8988T (cell line): Measurements from ENCODE around the gene ANXA9.
A peak's percentile ranks its signal among the peaks of the same experiment; 100 is the strongest.

Experiments
- DNase-seq: peaks from one replicate; pipeline ENCODE4 v3.0.0; 2011

ANXA9 gene

GRCh38 chr1:151005729-151006319 is 23.7 kb downstream of the ANXA9 start:
- no peak for DNase-seq

- peak; percentile 77 for DNase-seq
Observed at GRCh38 chr1:151006327-151007052, 24.4 kb downstream of the ANXA9 start, which contains the start of gene MINDY1. Gene MINDY1, minus strand, starts transcription at chr1:151006902. Its CDS starts 4,285 bp downstream, at chr1:151002617.

- no peak for DNase-seq
Observed at GRCh38 chr1:151007853-151008243, 25.8 kb downstream of the ANXA9 start.

- peak; percentile 90 for DNase-seq
Observed at GRCh38 chr1:151008244-151009205, 26.4 kb downstream of the ANXA9 start, which contains the start of gene PRUNE1. Gene PRUNE1, plus strand, starts transcription at chr1:151008449. Its CDS starts 184 bp downstream, at chr1:151008633.

- no peak for DNase-seq
Observed at GRCh38 chr1:151009206-151009587, 27.1 kb downstream of the ANXA9 start.

GRCh38 chr1:151009674-151010345 is 27.7 kb downstream of the ANXA9 start:
- no peak for DNase-seq

- DNase-seq: no peak
Observed at GRCh38 chr1:151010346-151010726, 28.2 kb downstream of the ANXA9 start.

- no peak for DNase-seq
Observed at GRCh38 chr1:151011154-151011850, 29.2 kb downstream of the ANXA9 start.

- DNase-seq: no peak
Observed at GRCh38 chr1:151012684-151013471, 30.8 kb downstream of the ANXA9 start.

GRCh38 chr1:151013518-151013917 is 31.4 kb downstream of the ANXA9 start:
- no peak for DNase-seq

- DNase-seq: peak; percentile 62
Observed at GRCh38 chr1:151024540-151025146, 42.6 kb downstream of the ANXA9 start.

GRCh38 chr1:151026460-151026859 is 44.4 kb downstream of the ANXA9 start:
- no peak for DNase-seq

- DNase-seq: no peak
Observed at GRCh38 chr1:151032164-151032563, 50.1 kb downstream of the ANXA9 start.

GRCh38 chr1:151035167-151035566 is 53.1 kb downstream of the ANXA9 start:
- no peak for DNase-seq

GRCh38 chr1:151036356-151036755 is 54.3 kb downstream of the ANXA9 start, which contains the start of gene BNIPL:
Gene BNIPL, plus strand, starts transcription at chr1:151036586. Its CDS starts 140 bp downstream, at chr1:151036726.
- no peak for DNase-seq

- DNase-seq: no peak
Observed at GRCh38 chr1:151037032-151037431, 54.9 kb downstream of the ANXA9 start.

- DNase-seq: no peak
Observed at GRCh38 chr1:151039521-151039920, 57.4 kb downstream of the ANXA9 start.

GRCh38 chr1:151043163-151043562 is 61.1 kb downstream of the ANXA9 start:
- DNase-seq: no peak
